Activated T-cell treated with anti-CD3 and anti-CD28 coated beads, Interleukin-2, amount 50 U/mL, for 72 hours (primary cell): ENCODE measurements around the gene NUDT16L1. TPM values are rescaled to one million over a fixed set of nuclear protein-coding genes. Genes with fewer than 3 reads are reported as not detected.
"Not testable (repeated sequence)": the region's sequence is repeated elsewhere in the genome, so short reads cannot be mapped to it uniquely, and the experiment has no call there.

Experiments
- ATAC-seq, 2 donors: fragments of 150-1000 bp; cut with Tn5 transposase; replicated peaks in 1 of 2; 2 replicates each; pipeline ENCODE4 v1.10.0; 2021; ENCODE audit warnings: moderate library complexity in 2 of 2, mild to moderate bottlenecking in 1 of 2
- DNase-seq, 2 donors: peaks; one replicate each; pipeline ENCODE4 v3.0.0; 2021 to 2022; ENCODE audit warnings: mixed read lengths in 1 of 2
- H3K27ac Mint-ChIP-seq: one replicate; pipeline ENCODE4 v1.8.0; 2022; ENCODE audit warnings: mild to moderate bottlenecking, moderate library complexity, mixed read lengths
- H3K27me3 Mint-ChIP-seq: one replicate; pipeline ENCODE4 v1.8.0; 2022; ENCODE audit warnings: low read depth, mixed read lengths
- H3K36me3 Mint-ChIP-seq, 2 donors: one replicate each; pipeline ENCODE4 v1.8.0; 2022; ENCODE audit warnings: mixed read lengths in 2 of 2, mild to moderate bottlenecking in 1 of 2; ENCODE audit not compliant: insufficient read depth in 2 of 2
- H3K4me1 Mint-ChIP-seq: one replicate; pipeline ENCODE4 v1.8.0; 2022; ENCODE audit warnings: low read depth, mixed read lengths
- H3K4me3 Mint-ChIP-seq, 2 donors: one replicate each; pipeline ENCODE4 v1.8.0; 2022; ENCODE audit warnings: mild to moderate bottlenecking in 2 of 2, mixed read lengths in 2 of 2, moderate library complexity in 2 of 2
- H3K9me3 Mint-ChIP-seq, 2 donors: one replicate each; pipeline ENCODE4 v1.8.0; 2022; ENCODE audit warnings: mixed read lengths in 2 of 2
- total RNA-seq, 2 donors: library from RNA; stranded (reverse); gene quantifications; one replicate each; pipeline ENCODE4 v1.2.3, GENCODE V29; 2022

The NUDT16L1 gene
- total RNA-seq = 10 to 100 TPM; 22.8 to 28.0 TPM

- ATAC-seq = peak; percentile 95 to 96
- peak; percentile 98 to 99 for DNase-seq
- Mint-ChIP-seq H3K4me1 (peaks cover 14% of the 10 kb centered on the region), H3K9me3 (no peaks in the 10 kb centered on the region), H3K27me3 (no peaks in the 10 kb centered on the region), H3K36me3 (no peaks in the 10 kb centered on the region), H3K4me3 (peak within 1 kb of the TSS; percentile 81 to 87), H3K27ac (peak within 1 kb of the TSS; percentile 73)
These were observed at the start of gene NUDT16L1 for GRCh38 chr16:4693296-4693955. Gene NUDT16L1 (plus strand): TSS chr16:4693562. CDS start chr16:4693727, 165 bp downstream.

- H3K36me3 Mint-ChIP-seq = peaks cover 2 to 17% of the 10 kb centered on the region in 2 donors
- H3K9me3 Mint-ChIP-seq = no peaks in the 10 kb centered on the region
- no peaks in the 10 kb centered on the region for H3K27me3 Mint-ChIP-seq
- ATAC-seq (no peak), DNase-seq (no peak)
- peaks cover 38% of the 10 kb centered on the region for H3K4me1 Mint-ChIP-seq
- no peak overlapping the region for H3K27ac Mint-ChIP-seq
- H3K4me3 Mint-ChIP-seq = no peak overlapping the region
These were observed 46.4 kb upstream of the NUDT16L1 start for GRCh38 chr16:4646773-4647643.

- H3K9me3 Mint-ChIP-seq = no peaks in the 10 kb centered on the region
- H3K27ac Mint-ChIP-seq = no peak overlapping the region
- ATAC-seq (no peak), DNase-seq (no peak)
- H3K27me3 Mint-ChIP-seq = no peaks in the 10 kb centered on the region
- no peak overlapping the region for H3K4me3 Mint-ChIP-seq
- peaks cover 2 to 17% of the 10 kb centered on the region in 2 donors for H3K36me3 Mint-ChIP-seq
- H3K4me1 Mint-ChIP-seq = peaks cover 38% of the 10 kb centered on the region
These were observed 45.8 kb upstream of the NUDT16L1 start for GRCh38 chr16:4647644-4647980.

- Mint-ChIP-seq H3K27ac (no peak overlapping the region), H3K4me3 (no peak overlapping the region), H3K27me3 (no peaks in the 10 kb centered on the region), H3K4me1 (peaks cover 38% of the 10 kb centered on the region), H3K9me3 (no peaks in the 10 kb centered on the region), H3K36me3 (peaks cover 2 to 20% of the 10 kb centered on the region in 2 donors)
- DNase-seq = no peak
- no peak for ATAC-seq
These were observed 44.4 kb upstream of the NUDT16L1 start for GRCh38 chr16:4648917-4649316.

GRCh38 chr16:4649744-4650442 lies 43.5 kb upstream of the NUDT16L1 start:
- Mint-ChIP-seq H3K27ac (no peak overlapping the region), H3K27me3 (no peaks in the 10 kb centered on the region), H3K4me1 (peaks cover 38% of the 10 kb centered on the region), H3K9me3 (no peaks in the 10 kb centered on the region), H3K36me3 (peaks cover 2 to 19% of the 10 kb centered on the region in 2 donors), H3K4me3 (no peak overlapping the region)
- ATAC-seq (peak; percentile 19 to 38), DNase-seq (no peak)

GRCh38 chr16:4650443-4651074 lies 42.8 kb upstream of the NUDT16L1 start:
- Mint-ChIP-seq H3K4me1 (peaks cover 33% of the 10 kb centered on the region), H3K36me3 (peaks cover 2 to 15% of the 10 kb centered on the region in 2 donors)
- DNase-seq (peak; percentile 81 to 84), ATAC-seq (peak; percentile 76)
- H3K27ac Mint-ChIP-seq, H3K27me3 Mint-ChIP-seq, H3K9me3 Mint-ChIP-seq, H3K4me3 Mint-ChIP-seq: not testable (repeated sequence)

GRCh38 chr16:4651827-4652226 lies 41.5 kb upstream of the NUDT16L1 start:
- DNase-seq (no peak), ATAC-seq (no peak)
- H3K4me1 Mint-ChIP-seq = peaks cover 25% of the 10 kb centered on the region
- H3K27ac Mint-ChIP-seq = no peak overlapping the region
- no peaks in the 10 kb centered on the region for H3K9me3 Mint-ChIP-seq
- peaks cover 2 to 20% of the 10 kb centered on the region in 2 donors for H3K36me3 Mint-ChIP-seq
- H3K4me3 Mint-ChIP-seq = no peak overlapping the region
- H3K27me3 Mint-ChIP-seq = no peaks in the 10 kb centered on the region

- ATAC-seq (no peak), DNase-seq (no peak)
- Mint-ChIP-seq H3K4me1 (peaks cover 18% of the 10 kb centered on the region), H3K36me3 (peaks cover 2 to 19% of the 10 kb centered on the region in 2 donors), H3K27ac (no peak overlapping the region), H3K9me3 (no peaks in the 10 kb centered on the region), H3K27me3 (no peaks in the 10 kb centered on the region), H3K4me3 (no peak overlapping the region)
These were observed 40.8 kb upstream of the NUDT16L1 start for GRCh38 chr16:4652561-4652960.

- no peaks in the 10 kb centered on the region for H3K9me3 Mint-ChIP-seq
- peaks cover 0 to 11% of the 10 kb centered on the region in 2 donors for H3K36me3 Mint-ChIP-seq
- no peak for DNase-seq
- no peak for ATAC-seq
- peaks cover 21% of the 10 kb centered on the region for H3K4me1 Mint-ChIP-seq
- no peak overlapping the region for H3K27ac Mint-ChIP-seq
- H3K27me3 Mint-ChIP-seq = no peaks in the 10 kb centered on the region
- H3K4me3 Mint-ChIP-seq = no peak overlapping the region
These were observed 39.1 kb upstream of the NUDT16L1 start for GRCh38 chr16:4654011-4654963.

GRCh38 chr16:4654964-4655590 lies 38.3 kb upstream of the NUDT16L1 start:
- Mint-ChIP-seq H3K9me3 (no peaks in the 10 kb centered on the region), H3K4me3 (no peak overlapping the region), H3K36me3 (peaks cover 0 to 11% of the 10 kb centered on the region in 2 donors), H3K4me1 (peaks cover 24% of the 10 kb centered on the region), H3K27me3 (no peaks in the 10 kb centered on the region), H3K27ac (no peak overlapping the region)
- ATAC-seq (no peak), DNase-seq (no peak)

GRCh38 chr16:4655801-4656200 lies 37.6 kb upstream of the NUDT16L1 start:
- no peak overlapping the region for H3K4me3 Mint-ChIP-seq
- H3K9me3 Mint-ChIP-seq = no peaks in the 10 kb centered on the region
- no peak overlapping the region for H3K27ac Mint-ChIP-seq
- peaks cover 24% of the 10 kb centered on the region for H3K4me1 Mint-ChIP-seq
- ATAC-seq (no peak), DNase-seq (no peak)
- H3K27me3 Mint-ChIP-seq = no peaks in the 10 kb centered on the region
- H3K36me3 Mint-ChIP-seq = peaks cover 0 to 9% of the 10 kb centered on the region in 2 donors

GRCh38 chr16:4656221-4656620 lies 37.1 kb upstream of the NUDT16L1 start:
- Mint-ChIP-seq H3K27me3 (no peaks in the 10 kb centered on the region), H3K27ac (no peak overlapping the region), H3K9me3 (no peaks in the 10 kb centered on the region), H3K4me3 (no peak overlapping the region), H3K4me1 (peaks cover 27% of the 10 kb centered on the region), H3K36me3 (peaks cover 0 to 9% of the 10 kb centered on the region in 2 donors)
- no peak for DNase-seq
- no peak for ATAC-seq
